Measurements from ENCODE around the gene AMPD1.

Gene AMPD1

GRCh38 chr1:114712977-114713376, 17.6 kb upstream of the AMPD1 start:
- no peak for DNase-seq
- Histone ChIP-seq H4K20me1 (ENCODE audit: insufficient read depth, low read length) (no peaks in the 10 kb centered on the region), H3K27me3 (replicated peaks; ENCODE audit: insufficient read depth, low read length) (no peaks in the 10 kb centered on the region), H2AFZ (ENCODE audit: low read length) (no peak overlapping the region), H3K4me3 (ENCODE audit: low read length) (no peak overlapping the region), H3K9ac (ENCODE audit: low read length) (no peak overlapping the region), H3K9me3 (replicated peaks; ENCODE audit: insufficient read depth, low read length) (no peaks in the 10 kb centered on the region), H3F3A (ENCODE audit: insufficient read depth, low read length) (peaks cover 19% of the 10 kb centered on the region), H3K9me2 (replicated peaks; ENCODE audit: insufficient read depth, low read length) (no peaks in the 10 kb centered on the region), H3K4me1 (ENCODE audit: low read length) (peaks cover 10% of the 10 kb centered on the region), H3K36me3 (replicated peaks; ENCODE audit: insufficient read depth, low read length) (no peaks in the 10 kb centered on the region), H3K4me2 (ENCODE audit: low read depth, low read length) (no peak overlapping the region), H3K79me2 (ENCODE audit: low read length) (peaks cover 52% of the 10 kb centered on the region), H3K27ac (ENCODE audit: low read length) (no peak overlapping the region)
- TF ChIP-seq EZH2 (optimal IDR thresholded peaks at IDR 0.05; ENCODE audit: low read depth, low read length) (no peak), EZH2phosphoT487 (IDR thresholded peaks at IDR 0.05; ENCODE audit: low read length) (no peak), CTCF (IDR thresholded peaks at IDR 0.05; ENCODE audit: low read length) (no peak)

- H3K9ac ChIP-seq (ENCODE audit: low read length), result no peak overlapping the region
- no peak overlapping the region for H3K27ac ChIP-seq (ENCODE audit: low read length)
- peaks cover 35% of the 10 kb centered on the region for H3K4me1 ChIP-seq (ENCODE audit: low read length)
- H4K20me1 ChIP-seq (ENCODE audit: insufficient read depth, low read length), result no peaks in the 10 kb centered on the region
- TF ChIP-seq CTCF (IDR thresholded peaks at IDR 0.05; ENCODE audit: low read length), result no peak
- peaks cover 19% of the 10 kb centered on the region for H3F3A ChIP-seq (ENCODE audit: insufficient read depth, low read length)
- no peaks in the 10 kb centered on the region for H3K27me3 ChIP-seq (replicated peaks; ENCODE audit: insufficient read depth, low read length)
- H3K36me3 ChIP-seq (replicated peaks; ENCODE audit: insufficient read depth, low read length), result no peaks in the 10 kb centered on the region
- H3K9me2 ChIP-seq (replicated peaks; ENCODE audit: insufficient read depth, low read length), result no peaks in the 10 kb centered on the region
- no peaks in the 10 kb centered on the region for H3K9me3 ChIP-seq (replicated peaks; ENCODE audit: insufficient read depth, low read length)
- no peak overlapping the region for H3K4me3 ChIP-seq (ENCODE audit: low read length)
- H2AFZ ChIP-seq (ENCODE audit: low read length), result no peak overlapping the region
- no peak for DNase-seq
- H3K79me2 ChIP-seq (ENCODE audit: low read length), result peaks cover 50% of the 10 kb centered on the region
- H3K4me2 ChIP-seq (ENCODE audit: low read depth, low read length), result no peak overlapping the region
These were observed 15.0 kb upstream of the AMPD1 start for GRCh38 chr1:114710360-114710759.

GRCh38 chr1:114707604-114708003, 12.3 kb upstream of the AMPD1 start:
- H3K79me2 ChIP-seq (ENCODE audit: low read length), result peaks cover 26% of the 10 kb centered on the region
- H3K9ac ChIP-seq (ENCODE audit: low read length), result peak overlapping the region; percentile 38; the same call in 1 of the 2 replicates
- H3K27me3 ChIP-seq (replicated peaks; ENCODE audit: insufficient read depth, low read length), result no peaks in the 10 kb centered on the region
- H3K9me2 ChIP-seq (replicated peaks; ENCODE audit: insufficient read depth, low read length), result no peaks in the 10 kb centered on the region
- H2AFZ ChIP-seq (ENCODE audit: low read length), result no peak overlapping the region
- peak overlapping the region; percentile 86 for H3K27ac ChIP-seq (ENCODE audit: low read length)
- no peaks in the 10 kb centered on the region for H4K20me1 ChIP-seq (ENCODE audit: insufficient read depth, low read length)
- H3F3A ChIP-seq (ENCODE audit: insufficient read depth, low read length), result peaks cover 36% of the 10 kb centered on the region
- TF ChIP-seq CTCF (IDR thresholded peaks at IDR 0.05; ENCODE audit: low read length) (no peak), EZH2 (optimal IDR thresholded peaks at IDR 0.05; ENCODE audit: low read depth, low read length) (no peak), EZH2phosphoT487 (IDR thresholded peaks at IDR 0.05; ENCODE audit: low read length) (no peak)
- no peaks in the 10 kb centered on the region for H3K9me3 ChIP-seq (replicated peaks; ENCODE audit: insufficient read depth, low read length)
- H3K4me3 ChIP-seq (ENCODE audit: low read length), result no peak overlapping the region
- DNase-seq, result peak; percentile 66
- H3K4me1 ChIP-seq (ENCODE audit: low read length), result peaks cover 50% of the 10 kb centered on the region
- H3K4me2 ChIP-seq (ENCODE audit: low read depth, low read length), result peak overlapping the region; percentile 32; the same call in 1 of the 2 replicates
- no peaks in the 10 kb centered on the region for H3K36me3 ChIP-seq (replicated peaks; ENCODE audit: insufficient read depth, low read length)
